HEK293 (cell line): ENCODE measurements around the gene TIA1.

Experiments
- BCL11B ChIP-seq: fragments of 450-650 bp; formaldehyde crosslinking; IDR thresholded peaks from 2 replicates; pipeline ENCODE4 v1.5.1; 2016; ENCODE audit warnings: low read depth, missing biosample characterization, missing genetic modification characterization
- CTCF ChIP-seq: fragments of 450-650 bp; formaldehyde crosslinking; IDR thresholded peaks from 2 replicates; pipeline ENCODE4 v1.5.1; 2016; ENCODE audit warnings: missing biosample characterization, missing genetic modification characterization
- GLIS1 ChIP-seq: fragments of 450-650 bp; formaldehyde crosslinking; IDR thresholded peaks from 2 replicates; pipeline ENCODE4 v1.5.1; 2016; ENCODE audit warnings: missing biosample characterization, missing genetic modification characterization
- IKZF3 ChIP-seq: fragments of 450-650 bp; IDR thresholded peaks from 2 replicates; pipeline ENCODE4 v1.5.0; 2018; ENCODE audit warnings: missing biosample characterization, mild to moderate bottlenecking, missing genetic modification characterization, moderate library complexity
- KLF1 ChIP-seq: fragments of 450-650 bp; formaldehyde crosslinking; IDR thresholded peaks from 2 replicates; pipeline ENCODE4 v1.5.1; 2016; ENCODE audit warnings: missing biosample characterization, missing genetic modification characterization
- KLF8 ChIP-seq: fragments of 450-650 bp; formaldehyde crosslinking; IDR thresholded peaks from 2 replicates; pipeline ENCODE4 v1.5.1; 2016; ENCODE audit warnings: missing biosample characterization, missing genetic modification characterization
- OVOL3 ChIP-seq: fragments of 450-650 bp; formaldehyde crosslinking; IDR thresholded peaks from 2 replicates; pipeline ENCODE4 v1.5.1; 2016; ENCODE audit warnings: missing biosample characterization, missing genetic modification characterization
- WT1 ChIP-seq: fragments of 450-650 bp; formaldehyde crosslinking; IDR thresholded peaks from 2 replicates; pipeline ENCODE4 v1.5.1; 2016; ENCODE audit warnings: missing biosample characterization, missing genetic modification characterization
- ZBTB17 ChIP-seq: fragments of 450-650 bp; formaldehyde crosslinking; IDR thresholded peaks from 2 replicates; pipeline ENCODE4 v1.5.1; 2016; ENCODE audit warnings: missing biosample characterization, missing genetic modification characterization
- ZBTB20 ChIP-seq: fragments of 450-650 bp; formaldehyde crosslinking; IDR thresholded peaks from 2 replicates; pipeline ENCODE4 v1.5.1; 2016; ENCODE audit warnings: missing biosample characterization, missing genetic modification characterization
- ZBTB21 ChIP-seq: fragments of 450-650 bp; formaldehyde crosslinking; IDR thresholded peaks from 2 replicates; pipeline ENCODE4 v1.5.1; 2017; ENCODE audit warnings: missing biosample characterization, missing genetic modification characterization
- ZBTB26 ChIP-seq: fragments of 450-650 bp; formaldehyde crosslinking; optimal IDR thresholded peaks from 2 replicates; pipeline ENCODE3; 2016; ENCODE audit warnings: missing biosample characterization, mild to moderate bottlenecking, missing genetic modification characterization
- ZBTB8A ChIP-seq: fragments of 450-650 bp; formaldehyde crosslinking; IDR thresholded peaks from 2 replicates; pipeline ENCODE4 v1.5.1; 2016; ENCODE audit warnings: missing biosample characterization, missing genetic modification characterization
- ZNF114 ChIP-seq: fragments of 450-650 bp; formaldehyde crosslinking; IDR thresholded peaks from 2 replicates; pipeline ENCODE4 v1.5.0; 2017; ENCODE audit warnings: missing biosample characterization, missing genetic modification characterization
- ZNF2 ChIP-seq: fragments of 450-650 bp; formaldehyde crosslinking; IDR thresholded peaks from 2 replicates; pipeline ENCODE4 v1.5.1; 2016; ENCODE audit warnings: missing biosample characterization, missing genetic modification characterization
- ZNF324 ChIP-seq: fragments of 450-650 bp; formaldehyde crosslinking; IDR thresholded peaks from 2 replicates; pipeline ENCODE4 v1.5.1; 2016; ENCODE audit warnings: missing biosample characterization, missing genetic modification characterization
- ZNF366 ChIP-seq: fragments of 450-650 bp; formaldehyde crosslinking; conservative IDR thresholded peaks from 2 replicates; pipeline ENCODE4 v1.5.1; 2016; ENCODE audit warnings: missing biosample characterization, missing genetic modification characterization
- ZNF423 ChIP-seq: fragments of 450-650 bp; formaldehyde crosslinking; IDR thresholded peaks from 2 replicates; pipeline ENCODE4 v1.5.1; 2016; ENCODE audit warnings: missing biosample characterization, missing genetic modification characterization
- ZNF433 ChIP-seq: fragments of 450-650 bp; formaldehyde crosslinking; IDR thresholded peaks from 2 replicates; pipeline ENCODE4 v1.5.1; 2016; ENCODE audit warnings: missing biosample characterization, missing genetic modification characterization, low read depth
- ZNF501 ChIP-seq: fragments of 450-650 bp; formaldehyde crosslinking; IDR thresholded peaks from 2 replicates; pipeline ENCODE4 v1.5.1; 2016; ENCODE audit warnings: missing biosample characterization, missing genetic modification characterization
- ZNF518A ChIP-seq: fragments of 450-650 bp; formaldehyde crosslinking; conservative IDR thresholded peaks from 2 replicates; pipeline ENCODE4 v1.5.1; 2016; ENCODE audit warnings: low read depth, missing biosample characterization, missing genetic modification characterization
- ZNF529 ChIP-seq: fragments of 450-650 bp; formaldehyde crosslinking; IDR thresholded peaks from 2 replicates; pipeline ENCODE4 v1.5.1; 2017; ENCODE audit warnings: missing genetic modification characterization, missing biosample characterization; ENCODE audit not compliant: insufficient replicate concordance
- ZNF558 ChIP-seq: fragments of 450-650 bp; formaldehyde crosslinking; IDR thresholded peaks from 2 replicates; pipeline ENCODE4 v1.5.1; 2016; ENCODE audit warnings: missing biosample characterization, missing genetic modification characterization
- ZNF561 ChIP-seq: fragments of 450-650 bp; IDR thresholded peaks from 2 replicates; pipeline ENCODE4 v1.5.1; 2018; ENCODE audit warnings: missing biosample characterization, missing genetic modification characterization, borderline replicate concordance
- ZNF596 ChIP-seq: fragments of 450-650 bp; IDR thresholded peaks from 2 replicates; pipeline ENCODE4 v1.5.0; 2018; ENCODE audit warnings: missing biosample characterization, mild to moderate bottlenecking, missing genetic modification characterization, moderate library complexity
- ZNF610 ChIP-seq: fragments of 450-650 bp; formaldehyde crosslinking; IDR thresholded peaks from 2 replicates; pipeline ENCODE4 v1.5.1; 2016; ENCODE audit warnings: missing biosample characterization, missing genetic modification characterization, borderline replicate concordance
- ZNF692 ChIP-seq: fragments of 450-650 bp; formaldehyde crosslinking; IDR thresholded peaks from 2 replicates; pipeline ENCODE4 v1.5.1; 2016; ENCODE audit warnings: missing biosample characterization, missing genetic modification characterization
- ZNF704 ChIP-seq: fragments of 450-650 bp; formaldehyde crosslinking; IDR thresholded peaks from 2 replicates; pipeline ENCODE4 v1.5.1; 2016; ENCODE audit warnings: missing biosample characterization, missing genetic modification characterization
- ZNF837 ChIP-seq: fragments of 450-650 bp; formaldehyde crosslinking; IDR thresholded peaks from 2 replicates; pipeline ENCODE4 v1.5.1; 2016; ENCODE audit warnings: missing biosample characterization, missing genetic modification characterization
- ZNF843 ChIP-seq: fragments of 450-650 bp; formaldehyde crosslinking; IDR thresholded peaks from 2 replicates; pipeline ENCODE4 v1.5.1; 2016; ENCODE audit warnings: missing biosample characterization, missing genetic modification characterization

TIA1 gene

GRCh38 chr2:70190418-70191243 lies 57.8 kb downstream of the TIA1 start, which contains the start of gene C2orf42 (continued):
- TF ChIP-seq ZBTB17 (tag by site-specific recombination): peak; percentile 94
- TF ChIP-seq ZNF324 (tag by site-specific recombination): peak; percentile 77; the same call in 1 of the 2 replicates
- no peak for TF ChIP-seq ZNF433 (tag by site-specific recombination)
- peak; percentile 60 for TF ChIP-seq ZBTB26 (tag by site-specific recombination)
- TF ChIP-seq ZNF843: peak; percentile 48; the same call in 1 of the 2 replicates
- TF ChIP-seq ZNF692 (tag by site-specific recombination): peak; percentile 52
- peak; percentile 27; the same call in 1 of the 2 replicates for TF ChIP-seq ZNF366 (tag by site-specific recombination)
- no peak for TF ChIP-seq ZNF558 (tag by site-specific recombination)
- 0 out of 2 replicates have a peak, but pooled peaks have one; percentile 40 for TF ChIP-seq WT1 (tag by site-specific recombination)
- peak; percentile 31; the same call in 1 of the 2 replicates for TF ChIP-seq IKZF3 (tag by site-specific recombination)
- TF ChIP-seq KLF8 (tag by site-specific recombination): peak; percentile 89
- peak; percentile 96 for TF ChIP-seq ZNF501 (tag by site-specific recombination)
- peak; percentile 49; the same call in 1 of the 2 replicates for TF ChIP-seq ZBTB8A
- TF ChIP-seq ZNF423: peak; percentile 65
- TF ChIP-seq ZNF596 (tag by site-specific recombination): no peak
- peak; percentile 64; the same call in 1 of the 2 replicates for TF ChIP-seq ZNF561 (tag by site-specific recombination)
- TF ChIP-seq ZBTB21 (tag by site-specific recombination): peak; percentile 66
- TF ChIP-seq CTCF: 0 out of 2 replicates have a peak, but pooled peaks have one; percentile 13
- TF ChIP-seq GLIS1: peak; percentile 83
- TF ChIP-seq ZNF837: no peak
- TF ChIP-seq KLF1 (tag by site-specific recombination): peak; percentile 52
- TF ChIP-seq ZNF114: no peak
- peak; percentile 81; the same call in 1 of the 2 replicates for TF ChIP-seq ZNF2 (tag by site-specific recombination)
- TF ChIP-seq ZBTB20: peak; percentile 99
- no peak for TF ChIP-seq ZNF529 (tag by site-specific recombination)
- TF ChIP-seq BCL11B: peak; percentile 28; the same call in 1 of the 2 replicates
- peak; percentile 91 for TF ChIP-seq ZNF610 (tag by site-specific recombination)
- TF ChIP-seq ZNF518A (tag by site-specific recombination): peak; percentile 42
- no peak for TF ChIP-seq OVOL3 (tag by site-specific recombination)
- no peak for TF ChIP-seq ZNF704 (tag by site-specific recombination)
